HG03175 (cell line): ENCODE data around the gene TCFL5.

Experiments used
- ATAC-seq: cut with Tn5 transposase; IDR thresholded peaks from one replicate; pipeline ENCODE4 v1.9.1; 2021; ENCODE audit warnings: mild to moderate bottlenecking, moderate library complexity; ENCODE audit not compliant: unreplicated experiment

Gene TCFL5

GRCh38 chr20:62800314-62801259 is 61.0 kb downstream of the TCFL5 start:
- ATAC-seq = no peak

- no peak for ATAC-seq
Observed at GRCh38 chr20:62799873-62800272, 61.7 kb downstream of the TCFL5 start.

GRCh38 chr20:62799459-62799858 is 62.2 kb downstream of the TCFL5 start:
- no peak for ATAC-seq

- no peak for ATAC-seq
Observed at GRCh38 chr20:62799036-62799435, 62.6 kb downstream of the TCFL5 start.

- ATAC-seq = no peak
Observed at GRCh38 chr20:62797671-62798532, 63.7 kb downstream of the TCFL5 start.

GRCh38 chr20:62796699-62797491 is 64.7 kb downstream of the TCFL5 start:
- no peak for ATAC-seq

GRCh38 chr20:62795023-62795761 is 66.4 kb downstream of the TCFL5 start:
- no peak for ATAC-seq

GRCh38 chr20:62794007-62794724 is 67.5 kb downstream of the TCFL5 start:
- ATAC-seq = peak; percentile 64

- ATAC-seq = no peak
Observed at GRCh38 chr20:62793757-62794006, 67.9 kb downstream of the TCFL5 start.

- no peak for ATAC-seq
Observed at GRCh38 chr20:62792940-62793756, 68.5 kb downstream of the TCFL5 start.

- no peak for ATAC-seq
Observed at GRCh38 chr20:62792182-62792939, 69.3 kb downstream of the TCFL5 start.

- no peak for ATAC-seq
Observed at GRCh38 chr20:62791301-62792181, 70.1 kb downstream of the TCFL5 start.
